ENCODE results near the gene CD22.

Gene CD22

GRCh38 chr19:35314031-35314430 is 15.0 kb upstream of the CD22 start:
- no peak for DNase-seq (ENCODE audit: low spot score)

GRCh38 chr19:35314858-35315470 is 14.0 kb upstream of the CD22 start:
- no peak for DNase-seq (ENCODE audit: low spot score)

GRCh38 chr19:35315883-35316282 is 13.1 kb upstream of the CD22 start:
- no peak for DNase-seq (ENCODE audit: low spot score)

- DNase-seq (ENCODE audit: low spot score) = no peak
These were observed 12.4 kb upstream of the CD22 start for GRCh38 chr19:35316560-35316959.

- no peak for DNase-seq (ENCODE audit: low spot score)
These were observed 11.4 kb upstream of the CD22 start for GRCh38 chr19:35317464-35318043.

GRCh38 chr19:35318679-35319448 is 10.1 kb upstream of the CD22 start:
- DNase-seq (ENCODE audit: low spot score) = no peak

GRCh38 chr19:35320065-35320713 is 8.8 kb upstream of the CD22 start:
- no peak for DNase-seq (ENCODE audit: low spot score)

- no peak for DNase-seq (ENCODE audit: low spot score)
These were observed 7.7 kb upstream of the CD22 start for GRCh38 chr19:35321291-35321690.

GRCh38 chr19:35322014-35322413 is 7.0 kb upstream of the CD22 start:
- no peak for DNase-seq (ENCODE audit: low spot score)

GRCh38 chr19:35327642-35328041 is 1.3 kb upstream of the CD22 start:
- no peak for DNase-seq (ENCODE audit: low spot score)

GRCh38 chr19:35329323-35329722 is 336 bp downstream of the CD22 start:
- DNase-seq (ENCODE audit: low spot score) = no peak

- no peak for DNase-seq (ENCODE audit: low spot score)
These were observed 1.5 kb downstream of the CD22 start for GRCh38 chr19:35330475-35330874.

- no peak for DNase-seq (ENCODE audit: low spot score)
These were observed 2.7 kb downstream of the CD22 start for GRCh38 chr19:35331551-35332214.

GRCh38 chr19:35332817-35333216 is 3.8 kb downstream of the CD22 start:
- no peak for DNase-seq (ENCODE audit: low spot score)

- DNase-seq (ENCODE audit: low spot score) = no peak
These were observed 5.3 kb downstream of the CD22 start for GRCh38 chr19:35334144-35334753.

GRCh38 chr19:35336166-35336955 is 7.4 kb downstream of the CD22 start:
- no peak for DNase-seq (ENCODE audit: low spot score)

- DNase-seq (ENCODE audit: low spot score) = no peak
These were observed 8.4 kb downstream of the CD22 start for GRCh38 chr19:35337097-35337983.

GRCh38 chr19:35337984-35338296 is 9.0 kb downstream of the CD22 start:
- no peak for DNase-seq (ENCODE audit: low spot score)

GRCh38 chr19:35340431-35340830 is 11.4 kb downstream of the CD22 start:
- DNase-seq (ENCODE audit: low spot score) = no peak

- DNase-seq (ENCODE audit: low spot score) = no peak
These were observed 12.0 kb downstream of the CD22 start for GRCh38 chr19:35341006-35341405.
